K562 (cell line): ENCODE data around the gene CPSF4. TPM values are rescaled to one million over a fixed set of nuclear protein-coding genes. Genes with fewer than 3 reads are reported as not detected.

Source experiments
- ILK ChIP-seq: fragments of 450-650 bp; IDR thresholded peaks from 2 replicates; pipeline ENCODE4 v1.6.1; 2016; ENCODE audit warnings: missing genetic modification characterization, low read depth, mild to moderate bottlenecking, missing compliant biosample characterization, moderate library complexity, borderline replicate concordance
- KDM4B ChIP-seq, 2 experiments: fragments of 450-650 bp in 1 of 2; sonication (generic) in 1 of 2; IDR thresholded peaks; 2 replicates each; pipeline ENCODE4 v1.6.1; 2016 to 2017; ENCODE audit warnings: borderline replicate concordance in 2 of 2, antibody characterized with exemption in 1 of 2, low read depth in 1 of 2, mild to moderate bottlenecking in 1 of 2
- MECOM ChIP-seq: fragments of 250-450 bp; sonication (Bioruptor Pico); IDR thresholded peaks from 2 replicates; pipeline ENCODE4 v1.8.0; 2022; ENCODE audit warnings: inconsistent platforms
- POLR2B ChIP-seq: fragments of 450-650 bp; IDR thresholded peaks from 2 replicates; pipeline ENCODE4 v1.6.1; 2018; ENCODE audit warnings: low read depth; ENCODE audit not compliant: partially characterized antibody
- SIN3B ChIP-seq: fragments of 450-650 bp; IDR thresholded peaks from 2 replicates; pipeline ENCODE4 v1.6.1; 2017; ENCODE audit warnings: low read depth, mild to moderate bottlenecking, moderate library complexity
- ZNF24 ChIP-seq: fragments of 450-650 bp; IDR thresholded peaks from 2 replicates; pipeline ENCODE4 v1.6.1; 2016
- polyA plus RNA-seq, 8 experiments: library from polyadenylated mRNA; depleted of rRNA in 4 of 8; stranded (reverse) in 5 of 8; unstranded in 3 of 8; fragments of >200 nt; fragmentation: Nextera tagmentation in 2 of 8; fragmentation: Illumina TruSeq in 1 of 8; extraction: Ambion mirVana in 2 of 8; extraction: Trizol in 1 of 8; gene quantifications; 2 replicates each; pipeline versions ENCODE4 v1.2.1 to v1.2.3, GENCODE V29; 2011 to 2014; ENCODE audit warnings: inconsistent platforms in 1 of 8, missing spikeins in 1 of 8
- total RNA-seq, 7 experiments: library from RNA; depleted of rRNA in 6 of 7; stranded (reverse); fragments of >200 nt in 6 of 7; fragmentation: Illumina TruSeq in 2 of 7; extraction: Trizol in 2 of 7; gene quantifications; 2 replicates each; pipeline versions ENCODE4 v1.2.1 to v1.2.3, GENCODE V29; 2011 to 2021; ENCODE audit warnings: low replicate concordance in 1 of 7
- TF ChIP-seq, protein P1 (sequence below): fragments of 450-650 bp; formaldehyde crosslinking; IDR thresholded peaks from 2 replicates; pipeline ENCODE4 v1.4.0; 2020; ENCODE audit warnings: mild to moderate bottlenecking, mixed read lengths
- TF ChIP-seq, protein P2 (sequence below): fragments of 150-350 bp; IDR thresholded peaks from 2 replicates; pipeline ENCODE4 v1.6.1; 2014; ENCODE audit warnings: low read depth, mild to moderate bottlenecking, low read length, borderline replicate concordance
- TF ChIP-seq, protein P3 (sequence below): fragments of 250-450 bp; sonication (Bioruptor Pico); IDR thresholded peaks from 2 replicates; pipeline ENCODE4 v1.4.0; 2020; ENCODE audit warnings: mild to moderate bottlenecking, moderate library complexity, borderline replicate concordance
- TF ChIP-seq, protein P4 (sequence below), 2 experiments: fragments of 450-650 bp; formaldehyde crosslinking in 1 of 2; IDR thresholded peaks; 2 replicates each; pipeline versions ENCODE4 v1.4.0 to v1.6.1; 2014 to 2020; ENCODE audit warnings: mild to moderate bottlenecking in 2 of 2, borderline replicate concordance in 1 of 2, low read depth in 1 of 2

The CPSF4 gene
- total and polyA plus RNA-seq, 9 of the 15 experiments (the other 6 are each of a cell fraction or from before 2014, with no cell fraction given) = 16.9 to 118 (median 71.7) TPM

DNA sequence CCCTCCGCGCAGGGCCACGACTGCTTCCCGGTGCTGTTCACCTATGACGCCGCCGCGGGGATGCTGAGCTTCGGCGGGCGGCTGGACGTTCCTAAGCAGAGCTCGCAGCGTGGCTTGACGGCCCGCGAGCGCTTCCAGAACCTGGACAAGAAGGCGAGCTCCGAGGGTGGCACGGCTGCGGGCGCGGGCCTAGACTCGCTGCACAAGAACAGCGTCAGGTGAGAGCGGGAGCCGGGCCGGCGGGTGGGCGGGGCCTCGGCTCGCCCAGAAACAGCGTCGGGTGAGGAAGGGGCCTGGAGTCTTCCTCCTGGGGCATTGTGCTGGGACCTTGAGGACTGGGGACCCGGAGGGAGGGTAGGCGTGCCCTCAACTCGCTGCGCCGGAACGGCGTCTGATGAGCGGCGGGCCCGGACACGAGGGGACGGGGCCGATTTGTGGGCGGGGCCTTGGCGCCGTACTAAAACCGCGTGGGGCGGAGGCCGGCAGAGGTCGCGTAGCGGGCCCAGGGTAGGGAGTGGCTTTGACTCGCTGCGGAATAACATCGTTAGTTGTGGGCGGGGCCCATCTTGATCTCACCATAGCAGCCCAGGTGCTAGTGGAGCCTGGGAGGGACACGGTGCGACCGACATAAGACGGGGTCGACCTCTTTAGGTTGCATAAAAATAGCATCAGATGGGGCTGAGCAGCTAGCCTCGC, 45.9 kb upstream of the CPSF4 start (continued):
- TF ChIP-seq, protein P1, sequence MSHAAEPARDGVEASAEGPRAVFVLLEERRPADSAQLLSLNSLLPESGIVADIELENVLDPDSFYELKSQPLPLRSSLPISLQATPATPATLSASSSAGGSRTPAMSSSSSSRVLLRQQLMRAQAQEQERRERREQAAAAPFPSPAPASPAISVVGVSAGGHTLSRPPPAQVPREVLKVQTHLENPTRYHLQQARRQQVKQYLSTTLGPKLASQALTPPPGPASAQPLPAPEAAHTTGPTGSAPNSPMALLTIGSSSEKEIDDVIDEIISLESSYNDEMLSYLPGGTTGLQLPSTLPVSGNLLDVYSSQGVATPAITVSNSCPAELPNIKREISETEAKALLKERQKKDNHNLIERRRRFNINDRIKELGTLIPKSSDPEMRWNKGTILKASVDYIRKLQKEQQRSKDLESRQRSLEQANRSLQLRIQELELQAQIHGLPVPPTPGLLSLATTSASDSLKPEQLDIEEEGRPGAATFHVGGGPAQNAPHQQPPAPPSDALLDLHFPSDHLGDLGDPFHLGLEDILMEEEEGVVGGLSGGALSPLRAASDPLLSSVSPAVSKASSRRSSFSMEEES (CRISPR knock-in tag) = no peak
- no peak for TF ChIP-seq ZNF24
- TF ChIP-seq, protein P2, sequence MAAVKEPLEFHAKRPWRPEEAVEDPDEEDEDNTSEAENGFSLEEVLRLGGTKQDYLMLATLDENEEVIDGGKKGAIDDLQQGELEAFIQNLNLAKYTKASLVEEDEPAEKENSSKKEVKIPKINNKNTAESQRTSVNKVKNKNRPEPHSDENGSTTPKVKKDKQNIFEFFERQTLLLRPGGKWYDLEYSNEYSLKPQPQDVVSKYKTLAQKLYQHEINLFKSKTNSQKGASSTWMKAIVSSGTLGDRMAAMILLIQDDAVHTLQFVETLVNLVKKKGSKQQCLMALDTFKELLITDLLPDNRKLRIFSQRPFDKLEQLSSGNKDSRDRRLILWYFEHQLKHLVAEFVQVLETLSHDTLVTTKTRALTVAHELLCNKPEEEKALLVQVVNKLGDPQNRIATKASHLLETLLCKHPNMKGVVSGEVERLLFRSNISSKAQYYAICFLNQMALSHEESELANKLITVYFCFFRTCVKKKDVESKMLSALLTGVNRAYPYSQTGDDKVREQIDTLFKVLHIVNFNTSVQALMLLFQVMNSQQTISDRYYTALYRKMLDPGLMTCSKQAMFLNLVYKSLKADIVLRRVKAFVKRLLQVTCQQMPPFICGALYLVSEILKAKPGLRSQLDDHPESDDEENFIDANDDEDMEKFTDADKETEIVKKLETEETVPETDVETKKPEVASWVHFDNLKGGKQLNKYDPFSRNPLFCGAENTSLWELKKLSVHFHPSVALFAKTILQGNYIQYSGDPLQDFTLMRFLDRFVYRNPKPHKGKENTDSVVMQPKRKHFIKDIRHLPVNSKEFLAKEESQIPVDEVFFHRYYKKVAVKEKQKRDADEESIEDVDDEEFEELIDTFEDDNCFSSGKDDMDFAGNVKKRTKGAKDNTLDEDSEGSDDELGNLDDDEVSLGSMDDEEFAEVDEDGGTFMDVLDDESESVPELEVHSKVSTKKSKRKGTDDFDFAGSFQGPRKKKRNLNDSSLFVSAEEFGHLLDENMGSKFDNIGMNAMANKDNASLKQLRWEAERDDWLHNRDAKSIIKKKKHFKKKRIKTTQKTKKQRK = no peak
- TF ChIP-seq MECOM (CRISPR knock-in tag) = no peak
- TF ChIP-seq ILK (tag) = no peak
- no peak for TF ChIP-seq SIN3B
- TF ChIP-seq KDM4B (IDR thresholded peaks at IDR 0.05; ENCODE audit: borderline replicate concordance in 2 of 2, low read depth in 1 of 2) = no peak
- TF ChIP-seq, protein P3, sequence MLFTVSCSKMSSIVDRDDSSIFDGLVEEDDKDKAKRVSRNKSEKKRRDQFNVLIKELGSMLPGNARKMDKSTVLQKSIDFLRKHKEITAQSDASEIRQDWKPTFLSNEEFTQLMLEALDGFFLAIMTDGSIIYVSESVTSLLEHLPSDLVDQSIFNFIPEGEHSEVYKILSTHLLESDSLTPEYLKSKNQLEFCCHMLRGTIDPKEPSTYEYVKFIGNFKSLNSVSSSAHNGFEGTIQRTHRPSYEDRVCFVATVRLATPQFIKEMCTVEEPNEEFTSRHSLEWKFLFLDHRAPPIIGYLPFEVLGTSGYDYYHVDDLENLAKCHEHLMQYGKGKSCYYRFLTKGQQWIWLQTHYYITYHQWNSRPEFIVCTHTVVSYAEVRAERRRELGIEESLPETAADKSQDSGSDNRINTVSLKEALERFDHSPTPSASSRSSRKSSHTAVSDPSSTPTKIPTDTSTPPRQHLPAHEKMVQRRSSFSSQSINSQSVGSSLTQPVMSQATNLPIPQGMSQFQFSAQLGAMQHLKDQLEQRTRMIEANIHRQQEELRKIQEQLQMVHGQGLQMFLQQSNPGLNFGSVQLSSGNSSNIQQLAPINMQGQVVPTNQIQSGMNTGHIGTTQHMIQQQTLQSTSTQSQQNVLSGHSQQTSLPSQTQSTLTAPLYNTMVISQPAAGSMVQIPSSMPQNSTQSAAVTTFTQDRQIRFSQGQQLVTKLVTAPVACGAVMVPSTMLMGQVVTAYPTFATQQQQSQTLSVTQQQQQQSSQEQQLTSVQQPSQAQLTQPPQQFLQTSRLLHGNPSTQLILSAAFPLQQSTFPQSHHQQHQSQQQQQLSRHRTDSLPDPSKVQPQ (CRISPR knock-in tag) = no peak
- TF ChIP-seq POLR2B = no peak
- TF ChIP-seq, protein P4, sequence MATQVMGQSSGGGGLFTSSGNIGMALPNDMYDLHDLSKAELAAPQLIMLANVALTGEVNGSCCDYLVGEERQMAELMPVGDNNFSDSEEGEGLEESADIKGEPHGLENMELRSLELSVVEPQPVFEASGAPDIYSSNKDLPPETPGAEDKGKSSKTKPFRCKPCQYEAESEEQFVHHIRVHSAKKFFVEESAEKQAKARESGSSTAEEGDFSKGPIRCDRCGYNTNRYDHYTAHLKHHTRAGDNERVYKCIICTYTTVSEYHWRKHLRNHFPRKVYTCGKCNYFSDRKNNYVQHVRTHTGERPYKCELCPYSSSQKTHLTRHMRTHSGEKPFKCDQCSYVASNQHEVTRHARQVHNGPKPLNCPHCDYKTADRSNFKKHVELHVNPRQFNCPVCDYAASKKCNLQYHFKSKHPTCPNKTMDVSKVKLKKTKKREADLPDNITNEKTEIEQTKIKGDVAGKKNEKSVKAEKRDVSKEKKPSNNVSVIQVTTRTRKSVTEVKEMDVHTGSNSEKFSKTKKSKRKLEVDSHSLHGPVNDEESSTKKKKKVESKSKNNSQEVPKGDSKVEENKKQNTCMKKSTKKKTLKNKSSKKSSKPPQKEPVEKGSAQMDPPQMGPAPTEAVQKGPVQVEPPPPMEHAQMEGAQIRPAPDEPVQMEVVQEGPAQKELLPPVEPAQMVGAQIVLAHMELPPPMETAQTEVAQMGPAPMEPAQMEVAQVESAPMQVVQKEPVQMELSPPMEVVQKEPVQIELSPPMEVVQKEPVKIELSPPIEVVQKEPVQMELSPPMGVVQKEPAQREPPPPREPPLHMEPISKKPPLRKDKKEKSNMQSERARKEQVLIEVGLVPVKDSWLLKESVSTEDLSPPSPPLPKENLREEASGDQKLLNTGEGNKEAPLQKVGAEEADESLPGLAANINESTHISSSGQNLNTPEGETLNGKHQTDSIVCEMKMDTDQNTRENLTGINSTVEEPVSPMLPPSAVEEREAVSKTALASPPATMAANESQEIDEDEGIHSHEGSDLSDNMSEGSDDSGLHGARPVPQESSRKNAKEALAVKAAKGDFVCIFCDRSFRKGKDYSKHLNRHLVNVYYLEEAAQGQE (IDR thresholded peaks at IDR 0.05; ENCODE audit: borderline replicate concordance) = no peak
- TF ChIP-seq, protein P4 (CRISPR knock-in tag; IDR thresholded peaks at IDR 0.05; ENCODE audit: low read depth) = peak; percentile 52; the same call in 1 of the 2 replicates
